ENCODE results near the gene COQ9. TPM values are rescaled to one million over a fixed set of nuclear protein-coding genes. Genes with fewer than 3 reads are reported as not detected.

Gene COQ9
- total and polyA plus RNA-seq, 2 experiments from 2014 or later = 26.6 to 36.3 TPM

DNA sequence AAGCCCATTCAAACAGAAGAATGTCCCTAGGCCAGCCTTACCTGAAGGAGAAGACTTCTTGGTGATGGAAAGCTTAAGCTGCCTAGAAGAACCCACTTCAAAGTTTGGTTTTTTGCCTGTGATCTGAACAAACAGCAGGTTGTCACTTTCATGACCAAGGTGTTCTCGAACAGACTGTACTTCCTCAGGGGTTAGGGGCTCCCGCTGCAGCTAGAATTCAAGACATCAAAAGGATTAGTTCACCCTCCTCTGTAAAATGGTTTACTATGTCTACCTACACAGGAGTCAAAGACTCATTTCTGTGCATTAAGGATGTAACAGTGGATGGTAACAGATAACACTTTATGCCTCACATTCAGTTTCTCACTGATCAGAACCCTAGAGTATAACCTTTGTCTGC lies 13.3 kb upstream of the COQ9 start:
- no peaks in the 10 kb centered on the region for H3F3A ChIP-seq (replicated peaks; ENCODE audit: low read depth)
- no peaks in the 10 kb centered on the region for H3K4me1 Mint-ChIP-seq
- no peak overlapping the region for H2AFZ ChIP-seq
- H3K9me2 ChIP-seq (ENCODE audit: insufficient read depth) = no peaks in the 10 kb centered on the region
- H3K36me3 Mint-ChIP-seq (ENCODE audit: low read depth) = peaks cover 76% of the 10 kb centered on the region
- DNase-seq (ENCODE audit: low spot score) = no peak
- H3K27me3 ChIP-seq (ENCODE audit: insufficient read depth) = no peaks in the 10 kb centered on the region
- no peaks in the 10 kb centered on the region for H3K4me1 ChIP-seq (ENCODE audit: insufficient read depth)
- H3K4me3 ChIP-seq = no peak overlapping the region
- TF ChIP-seq, protein P1, sequence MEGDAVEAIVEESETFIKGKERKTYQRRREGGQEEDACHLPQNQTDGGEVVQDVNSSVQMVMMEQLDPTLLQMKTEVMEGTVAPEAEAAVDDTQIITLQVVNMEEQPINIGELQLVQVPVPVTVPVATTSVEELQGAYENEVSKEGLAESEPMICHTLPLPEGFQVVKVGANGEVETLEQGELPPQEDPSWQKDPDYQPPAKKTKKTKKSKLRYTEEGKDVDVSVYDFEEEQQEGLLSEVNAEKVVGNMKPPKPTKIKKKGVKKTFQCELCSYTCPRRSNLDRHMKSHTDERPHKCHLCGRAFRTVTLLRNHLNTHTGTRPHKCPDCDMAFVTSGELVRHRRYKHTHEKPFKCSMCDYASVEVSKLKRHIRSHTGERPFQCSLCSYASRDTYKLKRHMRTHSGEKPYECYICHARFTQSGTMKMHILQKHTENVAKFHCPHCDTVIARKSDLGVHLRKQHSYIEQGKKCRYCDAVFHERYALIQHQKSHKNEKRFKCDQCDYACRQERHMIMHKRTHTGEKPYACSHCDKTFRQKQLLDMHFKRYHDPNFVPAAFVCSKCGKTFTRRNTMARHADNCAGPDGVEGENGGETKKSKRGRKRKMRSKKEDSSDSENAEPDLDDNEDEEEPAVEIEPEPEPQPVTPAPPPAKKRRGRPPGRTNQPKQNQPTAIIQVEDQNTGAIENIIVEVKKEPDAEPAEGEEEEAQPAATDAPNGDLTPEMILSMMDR (conservative IDR thresholded peaks at IDR 0.05; ENCODE audit: low read depth in 2 of 2) = no peak
- TF ChIP-seq EZH2phosphoT487 (IDR thresholded peaks at IDR 0.05; ENCODE audit: unreplicated experiment) = no peak
- TF ChIP-seq, protein P2, sequence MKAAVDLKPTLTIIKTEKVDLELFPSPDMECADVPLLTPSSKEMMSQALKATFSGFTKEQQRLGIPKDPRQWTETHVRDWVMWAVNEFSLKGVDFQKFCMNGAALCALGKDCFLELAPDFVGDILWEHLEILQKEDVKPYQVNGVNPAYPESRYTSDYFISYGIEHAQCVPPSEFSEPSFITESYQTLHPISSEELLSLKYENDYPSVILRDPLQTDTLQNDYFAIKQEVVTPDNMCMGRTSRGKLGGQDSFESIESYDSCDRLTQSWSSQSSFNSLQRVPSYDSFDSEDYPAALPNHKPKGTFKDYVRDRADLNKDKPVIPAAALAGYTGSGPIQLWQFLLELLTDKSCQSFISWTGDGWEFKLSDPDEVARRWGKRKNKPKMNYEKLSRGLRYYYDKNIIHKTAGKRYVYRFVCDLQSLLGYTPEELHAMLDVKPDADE (IDR thresholded peaks at IDR 0.05) = no peak
- TF ChIP-seq, protein P3, sequence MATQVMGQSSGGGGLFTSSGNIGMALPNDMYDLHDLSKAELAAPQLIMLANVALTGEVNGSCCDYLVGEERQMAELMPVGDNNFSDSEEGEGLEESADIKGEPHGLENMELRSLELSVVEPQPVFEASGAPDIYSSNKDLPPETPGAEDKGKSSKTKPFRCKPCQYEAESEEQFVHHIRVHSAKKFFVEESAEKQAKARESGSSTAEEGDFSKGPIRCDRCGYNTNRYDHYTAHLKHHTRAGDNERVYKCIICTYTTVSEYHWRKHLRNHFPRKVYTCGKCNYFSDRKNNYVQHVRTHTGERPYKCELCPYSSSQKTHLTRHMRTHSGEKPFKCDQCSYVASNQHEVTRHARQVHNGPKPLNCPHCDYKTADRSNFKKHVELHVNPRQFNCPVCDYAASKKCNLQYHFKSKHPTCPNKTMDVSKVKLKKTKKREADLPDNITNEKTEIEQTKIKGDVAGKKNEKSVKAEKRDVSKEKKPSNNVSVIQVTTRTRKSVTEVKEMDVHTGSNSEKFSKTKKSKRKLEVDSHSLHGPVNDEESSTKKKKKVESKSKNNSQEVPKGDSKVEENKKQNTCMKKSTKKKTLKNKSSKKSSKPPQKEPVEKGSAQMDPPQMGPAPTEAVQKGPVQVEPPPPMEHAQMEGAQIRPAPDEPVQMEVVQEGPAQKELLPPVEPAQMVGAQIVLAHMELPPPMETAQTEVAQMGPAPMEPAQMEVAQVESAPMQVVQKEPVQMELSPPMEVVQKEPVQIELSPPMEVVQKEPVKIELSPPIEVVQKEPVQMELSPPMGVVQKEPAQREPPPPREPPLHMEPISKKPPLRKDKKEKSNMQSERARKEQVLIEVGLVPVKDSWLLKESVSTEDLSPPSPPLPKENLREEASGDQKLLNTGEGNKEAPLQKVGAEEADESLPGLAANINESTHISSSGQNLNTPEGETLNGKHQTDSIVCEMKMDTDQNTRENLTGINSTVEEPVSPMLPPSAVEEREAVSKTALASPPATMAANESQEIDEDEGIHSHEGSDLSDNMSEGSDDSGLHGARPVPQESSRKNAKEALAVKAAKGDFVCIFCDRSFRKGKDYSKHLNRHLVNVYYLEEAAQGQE (IDR thresholded peaks at IDR 0.05; ENCODE audit: unreplicated experiment) = no peak
- no peak for TF ChIP-seq EZH2 (IDR thresholded peaks at IDR 0.05; ENCODE audit: low read depth, unreplicated experiment)
- TF ChIP-seq NANOG (IDR thresholded peaks at IDR 0.05; ENCODE audit: borderline replicate concordance) = no peak
- no peak for TF ChIP-seq ZNF331 (CRISPR knock-in tag; IDR thresholded peaks at IDR 0.05; ENCODE audit: low read depth)
- no peak for TF ChIP-seq STAT1 (IDR thresholded peaks at IDR 0.05; ENCODE audit: unreplicated experiment)
- TF ChIP-seq JUNB (IDR thresholded peaks at IDR 0.05; ENCODE audit: unreplicated experiment) = no peak
- TF ChIP-seq POLR2AphosphoS5 (IDR thresholded peaks at IDR 0.05; ENCODE audit: low read depth) = no peak
- TF ChIP-seq ZNF114 (CRISPR knock-in tag; IDR thresholded peaks at IDR 0.05) = no peak
- TF ChIP-seq CREB1 (CRISPR knock-in tag; IDR thresholded peaks at IDR 0.05; ENCODE audit: low read depth) = no peak
- TF ChIP-seq, protein P4, sequence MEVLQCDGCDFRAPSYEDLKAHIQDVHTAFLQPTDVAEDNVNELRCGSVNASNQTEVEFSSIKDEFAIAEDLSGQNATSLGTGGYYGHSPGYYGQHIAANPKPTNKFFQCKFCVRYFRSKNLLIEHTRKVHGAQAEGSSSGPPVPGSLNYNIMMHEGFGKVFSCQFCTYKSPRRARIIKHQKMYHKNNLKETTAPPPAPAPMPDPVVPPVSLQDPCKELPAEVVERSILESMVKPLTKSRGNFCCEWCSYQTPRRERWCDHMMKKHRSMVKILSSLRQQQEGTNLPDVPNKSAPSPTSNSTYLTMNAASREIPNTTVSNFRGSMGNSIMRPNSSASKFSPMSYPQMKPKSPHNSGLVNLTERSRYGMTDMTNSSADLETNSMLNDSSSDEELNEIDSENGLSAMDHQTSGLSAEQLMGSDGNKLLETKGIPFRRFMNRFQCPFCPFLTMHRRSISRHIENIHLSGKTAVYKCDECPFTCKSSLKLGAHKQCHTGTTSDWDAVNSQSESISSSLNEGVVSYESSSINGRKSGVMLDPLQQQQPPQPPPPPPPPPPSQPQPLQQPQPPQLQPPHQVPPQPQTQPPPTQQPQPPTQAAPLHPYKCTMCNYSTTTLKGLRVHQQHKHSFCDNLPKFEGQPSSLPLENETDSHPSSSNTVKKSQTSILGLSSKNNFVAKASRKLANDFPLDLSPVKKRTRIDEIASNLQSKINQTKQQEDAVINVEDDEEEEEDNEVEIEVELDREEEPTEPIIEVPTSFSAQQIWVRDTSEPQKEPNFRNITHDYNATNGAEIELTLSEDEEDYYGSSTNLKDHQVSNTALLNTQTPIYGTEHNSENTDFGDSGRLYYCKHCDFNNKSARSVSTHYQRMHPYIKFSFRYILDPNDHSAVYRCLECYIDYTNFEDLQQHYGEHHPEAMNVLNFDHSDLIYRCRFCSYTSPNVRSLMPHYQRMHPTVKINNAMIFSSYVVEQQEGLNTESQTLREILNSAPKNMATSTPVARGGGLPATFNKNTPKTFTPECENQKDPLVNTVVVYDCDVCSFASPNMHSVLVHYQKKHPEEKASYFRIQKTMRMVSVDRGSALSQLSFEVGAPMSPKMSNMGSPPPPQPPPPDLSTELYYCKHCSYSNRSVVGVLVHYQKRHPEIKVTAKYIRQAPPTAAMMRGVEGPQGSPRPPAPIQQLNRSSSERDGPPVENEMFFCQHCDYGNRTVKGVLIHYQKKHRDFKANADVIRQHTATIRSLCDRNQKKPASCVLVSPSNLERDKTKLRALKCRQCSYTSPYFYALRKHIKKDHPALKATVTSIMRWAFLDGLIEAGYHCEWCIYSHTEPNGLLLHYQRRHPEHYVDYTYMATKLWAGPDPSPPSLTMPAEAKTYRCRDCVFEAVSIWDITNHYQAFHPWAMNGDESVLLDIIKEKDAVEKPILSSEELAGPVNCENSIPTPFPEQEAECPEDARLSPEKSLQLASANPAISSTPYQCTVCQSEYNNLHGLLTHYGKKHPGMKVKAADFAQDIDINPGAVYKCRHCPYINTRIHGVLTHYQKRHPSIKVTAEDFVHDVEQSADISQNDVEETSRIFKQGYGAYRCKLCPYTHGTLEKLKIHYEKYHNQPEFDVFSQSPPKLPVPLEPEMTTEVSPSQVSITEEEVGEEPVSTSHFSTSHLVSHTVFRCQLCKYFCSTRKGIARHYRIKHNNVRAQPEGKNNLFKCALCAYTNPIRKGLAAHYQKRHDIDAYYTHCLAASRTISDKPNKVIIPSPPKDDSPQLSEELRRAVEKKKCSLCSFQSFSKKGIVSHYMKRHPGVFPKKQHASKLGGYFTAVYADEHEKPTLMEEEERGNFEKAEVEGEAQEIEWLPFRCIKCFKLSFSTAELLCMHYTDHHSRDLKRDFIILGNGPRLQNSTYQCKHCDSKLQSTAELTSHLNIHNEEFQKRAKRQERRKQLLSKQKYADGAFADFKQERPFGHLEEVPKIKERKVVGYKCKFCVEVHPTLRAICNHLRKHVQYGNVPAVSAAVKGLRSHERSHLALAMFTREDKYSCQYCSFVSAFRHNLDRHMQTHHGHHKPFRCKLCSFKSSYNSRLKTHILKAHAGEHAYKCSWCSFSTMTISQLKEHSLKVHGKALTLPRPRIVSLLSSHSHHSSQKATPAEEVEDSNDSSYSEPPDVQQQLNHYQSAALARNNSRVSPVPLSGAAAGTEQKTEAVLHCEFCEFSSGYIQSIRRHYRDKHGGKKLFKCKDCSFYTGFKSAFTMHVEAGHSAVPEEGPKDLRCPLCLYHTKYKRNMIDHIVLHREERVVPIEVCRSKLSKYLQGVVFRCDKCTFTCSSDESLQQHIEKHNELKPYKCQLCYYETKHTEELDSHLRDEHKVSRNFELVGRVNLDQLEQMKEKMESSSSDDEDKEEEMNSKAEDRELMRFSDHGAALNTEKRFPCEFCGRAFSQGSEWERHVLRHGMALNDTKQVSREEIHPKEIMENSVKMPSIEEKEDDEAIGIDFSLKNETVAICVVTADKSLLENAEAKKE (CRISPR knock-in tag; IDR thresholded peaks at IDR 0.05) = no peak
- no peak overlapping the region for H3K4me3 Mint-ChIP-seq
- H3K9me3 Mint-ChIP-seq = no peaks in the 10 kb centered on the region; the same call in 2 of the 3 replicates
- H3K79me2 ChIP-seq (replicated peaks; ENCODE audit: insufficient read depth) = no peaks in the 10 kb centered on the region
- ATAC-seq = no peak
- H3K27ac ChIP-seq (ENCODE audit: low read depth) = no peak overlapping the region
- H3K27me3 Mint-ChIP-seq (ENCODE audit: insufficient read depth, low read depth, poor library complexity) = no peaks in the 10 kb centered on the region
- H3K27ac Mint-ChIP-seq = no peak overlapping the region
- H4K20me1 ChIP-seq (replicated peaks; ENCODE audit: insufficient read depth) = peaks cover 7% of the 10 kb centered on the region
- no peak overlapping the region for H3K4me2 ChIP-seq
- H3K36me3 ChIP-seq (ENCODE audit: insufficient read depth) = peaks cover 65% of the 10 kb centered on the region

Measured in GM23338 (cell line).